HEK293 (cell line): ENCODE results near the gene TMEM181.

Experiments
- CTCF ChIA-PET: fragments of 350-600 bp; formaldehyde crosslinking; extraction: SDS; loops from one replicate; lab custom pipeline; 2021; ENCODE audit warnings: antibody characterized with exemption; lab: Yijun Ruan, JAX
- POLR2A ChIA-PET: fragments of 300-600 bp; formaldehyde crosslinking; extraction: SDS; loops from one replicate; lab custom pipeline; 2020; ENCODE audit warnings: antibody characterized with exemption, inconsistent platforms; lab: Yijun Ruan, JAX
- H3K27ac ChIP-seq: fragments of 200-500 bp; sonication (Bioruptor generic); 2 replicates; pipeline ENCODE4 v1.5.1; 2014; ENCODE audit warnings: low read depth, low read length, control low read depth, inconsistent platforms; ENCODE audit errors: extremely low read depth
- H3K36me3 ChIP-seq, 2 experiments: fragments of 200-500 bp in 1 of 2; sonication (Bioruptor generic) in 1 of 2; 1 replicate in 1 of 2; 2 replicates in 1 of 2; pipeline ENCODE4 v1.5.1; 2014 to 2017; ENCODE audit warnings: inconsistent platforms in 2 of 2, low read length in 2 of 2; ENCODE audit not compliant: control insufficient read depth in 2 of 2, insufficient read depth in 1 of 2
- H3K4me1 ChIP-seq: fragments of 200-500 bp; sonication (Bioruptor generic); 2 replicates; pipeline ENCODE4 v1.5.1; 2014; ENCODE audit warnings: mild to moderate bottlenecking, low read length, inconsistent platforms; ENCODE audit not compliant: control insufficient read depth, insufficient read depth
- H3K4me3 ChIP-seq: 2 replicates; pipeline ENCODE4 v1.5.1; 2011; ENCODE audit warnings: low read depth, mild to moderate bottlenecking, control low read depth, low read length, moderate library complexity
- H3K9me3 ChIP-seq: fragments of 200-500 bp; sonication (Bioruptor generic); 2 replicates; pipeline ENCODE4 v1.5.1; 2014; ENCODE audit warnings: low read depth, low read length, inconsistent platforms; ENCODE audit not compliant: control insufficient read depth, insufficient read depth
- KLF16 ChIP-seq: fragments of 450-650 bp; formaldehyde crosslinking; IDR thresholded peaks from 2 replicates; pipeline ENCODE4 v1.5.1; 2017; ENCODE audit warnings: missing biosample characterization, missing genetic modification characterization
- SP2 ChIP-seq: fragments of 450-650 bp; formaldehyde crosslinking; IDR thresholded peaks from 2 replicates; pipeline ENCODE4 v1.5.1; 2016; ENCODE audit warnings: missing biosample characterization, missing genetic modification characterization
- WT1 ChIP-seq: fragments of 450-650 bp; formaldehyde crosslinking; IDR thresholded peaks from 2 replicates; pipeline ENCODE4 v1.5.1; 2016; ENCODE audit warnings: missing biosample characterization, missing genetic modification characterization
- ZBTB8A ChIP-seq: fragments of 450-650 bp; formaldehyde crosslinking; IDR thresholded peaks from 2 replicates; pipeline ENCODE4 v1.5.1; 2016; ENCODE audit warnings: missing biosample characterization, missing genetic modification characterization
- ZEB2 ChIP-seq: fragments of 450-650 bp; formaldehyde crosslinking; IDR thresholded peaks from 2 replicates; pipeline ENCODE4 v1.5.1; 2016; ENCODE audit warnings: missing biosample characterization, missing genetic modification characterization
- ZNF112 ChIP-seq: fragments of 450-650 bp; formaldehyde crosslinking; IDR thresholded peaks from 2 replicates; pipeline ENCODE4 v1.5.0; 2017; ENCODE audit warnings: missing biosample characterization, missing genetic modification characterization
- ZNF121 ChIP-seq: fragments of 450-650 bp; formaldehyde crosslinking; IDR thresholded peaks from 2 replicates; pipeline ENCODE4 v1.5.1; 2016; ENCODE audit warnings: missing biosample characterization, missing genetic modification characterization
- ZNF133 ChIP-seq: fragments of 450-650 bp; formaldehyde crosslinking; IDR thresholded peaks from 2 replicates; pipeline ENCODE4 v1.5.1; 2016; ENCODE audit warnings: missing biosample characterization, missing genetic modification characterization
- ZNF146 ChIP-seq: fragments of 450-650 bp; formaldehyde crosslinking; IDR thresholded peaks from 2 replicates; pipeline ENCODE4 v1.5.1; 2016; ENCODE audit warnings: missing biosample characterization, missing genetic modification characterization
- ZNF221 ChIP-seq: fragments of 450-650 bp; formaldehyde crosslinking; IDR thresholded peaks from 2 replicates; pipeline ENCODE4 v1.5.1; 2017; ENCODE audit warnings: missing biosample characterization, missing genetic modification characterization, borderline replicate concordance
- ZNF335 ChIP-seq: fragments of 450-650 bp; formaldehyde crosslinking; conservative IDR thresholded peaks from 2 replicates; pipeline ENCODE4 v1.5.1; 2016; ENCODE audit warnings: missing biosample characterization, missing genetic modification characterization
- ZNF555 ChIP-seq: fragments of 450-650 bp; formaldehyde crosslinking; conservative IDR thresholded peaks from 2 replicates; pipeline ENCODE4 v1.5.1; 2017; ENCODE audit warnings: missing biosample characterization, mild to moderate bottlenecking, missing genetic modification characterization, inconsistent platforms
- ZNF560 ChIP-seq: fragments of 450-650 bp; formaldehyde crosslinking; IDR thresholded peaks from 2 replicates; pipeline ENCODE4 v1.5.1; 2017; ENCODE audit warnings: missing biosample characterization, missing genetic modification characterization, borderline replicate concordance
- ZNF621 ChIP-seq: fragments of 450-650 bp; formaldehyde crosslinking; IDR thresholded peaks from 2 replicates; pipeline ENCODE4 v1.5.1; 2017; ENCODE audit warnings: missing biosample characterization, missing genetic modification characterization
- TF ChIP-seq, protein P1 (sequence below): fragments of 450-650 bp; IDR thresholded peaks from 2 replicates; pipeline ENCODE4 v1.5.1; 2018; ENCODE audit warnings: missing biosample characterization, missing genetic modification characterization
- TF ChIP-seq, protein P2 (sequence below): fragments of 450-650 bp; formaldehyde crosslinking; IDR thresholded peaks from 2 replicates; pipeline ENCODE4 v1.5.1; 2016; ENCODE audit warnings: missing biosample characterization, missing genetic modification characterization
- TF ChIP-seq, protein P3 (sequence below): fragments of 450-650 bp; formaldehyde crosslinking; IDR thresholded peaks from 2 replicates; pipeline ENCODE4 v1.5.1; 2016; ENCODE audit warnings: missing biosample characterization, missing genetic modification characterization
- TF ChIP-seq, protein P4 (sequence below): fragments of 450-650 bp; formaldehyde crosslinking; IDR thresholded peaks from 2 replicates; pipeline ENCODE4 v1.5.1; 2016; ENCODE audit warnings: missing biosample characterization, missing genetic modification characterization
- TF ChIP-seq, protein P5 (sequence below): fragments of 450-650 bp; formaldehyde crosslinking; IDR thresholded peaks from 2 replicates; pipeline ENCODE4 v1.5.1; 2016; ENCODE audit warnings: missing biosample characterization, missing genetic modification characterization, low read depth
- TF ChIP-seq, protein P6 (sequence below): fragments of 450-650 bp; formaldehyde crosslinking; IDR thresholded peaks from 2 replicates; pipeline ENCODE4 v1.5.1; 2016; ENCODE audit warnings: missing biosample characterization, missing genetic modification characterization, borderline replicate concordance

The TMEM181 gene

GRCh38 chr6:158586652-158587051 lies 26.8 kb downstream of the TMEM181 start:
- H3K4me3 ChIP-seq: no peak overlapping the region
- CTCF ChIA-PET: interaction anchor here (0.6 kb wide), 1 partner anchor 19 kb away, joined by 3 read pairs; no protein-coding TSS in a partner anchor
- TF ChIP-seq, protein P1, sequence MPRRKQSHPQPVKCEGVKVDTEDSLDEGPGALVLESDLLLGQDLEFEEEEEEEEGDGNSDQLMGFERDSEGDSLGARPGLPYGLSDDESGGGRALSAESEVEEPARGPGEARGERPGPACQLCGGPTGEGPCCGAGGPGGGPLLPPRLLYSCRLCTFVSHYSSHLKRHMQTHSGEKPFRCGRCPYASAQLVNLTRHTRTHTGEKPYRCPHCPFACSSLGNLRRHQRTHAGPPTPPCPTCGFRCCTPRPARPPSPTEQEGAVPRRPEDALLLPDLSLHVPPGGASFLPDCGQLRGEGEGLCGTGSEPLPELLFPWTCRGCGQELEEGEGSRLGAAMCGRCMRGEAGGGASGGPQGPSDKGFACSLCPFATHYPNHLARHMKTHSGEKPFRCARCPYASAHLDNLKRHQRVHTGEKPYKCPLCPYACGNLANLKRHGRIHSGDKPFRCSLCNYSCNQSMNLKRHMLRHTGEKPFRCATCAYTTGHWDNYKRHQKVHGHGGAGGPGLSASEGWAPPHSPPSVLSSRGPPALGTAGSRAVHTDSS (tag by site-specific recombination): no peak
- TF ChIP-seq, protein P2, sequence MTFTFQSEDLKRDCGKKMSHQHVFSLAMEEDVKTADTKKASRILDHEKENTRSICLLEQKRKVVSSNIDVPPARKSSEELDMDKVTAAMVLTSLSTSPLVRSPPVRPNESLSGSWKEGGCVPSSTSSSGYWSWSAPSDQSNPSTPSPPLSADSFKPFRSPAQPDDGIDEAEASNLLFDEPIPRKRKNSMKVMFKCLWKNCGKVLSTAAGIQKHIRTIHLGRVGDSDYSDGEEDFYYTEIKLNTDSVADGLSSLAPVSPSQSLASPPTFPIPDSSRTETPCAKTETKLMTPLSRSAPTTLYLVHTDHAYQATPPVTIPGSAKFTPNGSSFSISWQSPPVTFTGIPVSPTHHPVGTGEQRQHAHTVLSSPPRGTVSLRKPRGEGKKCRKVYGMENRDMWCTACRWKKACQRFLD: no peak
- no peak for TF ChIP-seq KLF16 (tag by site-specific recombination)
- no peak for TF ChIP-seq ZNF133
- no peak for TF ChIP-seq ZNF221
- TF ChIP-seq ZNF112 (tag by site-specific recombination): no peak
- no peak for TF ChIP-seq WT1 (tag by site-specific recombination)
- TF ChIP-seq ZNF555: no peak
- TF ChIP-seq, protein P3, sequence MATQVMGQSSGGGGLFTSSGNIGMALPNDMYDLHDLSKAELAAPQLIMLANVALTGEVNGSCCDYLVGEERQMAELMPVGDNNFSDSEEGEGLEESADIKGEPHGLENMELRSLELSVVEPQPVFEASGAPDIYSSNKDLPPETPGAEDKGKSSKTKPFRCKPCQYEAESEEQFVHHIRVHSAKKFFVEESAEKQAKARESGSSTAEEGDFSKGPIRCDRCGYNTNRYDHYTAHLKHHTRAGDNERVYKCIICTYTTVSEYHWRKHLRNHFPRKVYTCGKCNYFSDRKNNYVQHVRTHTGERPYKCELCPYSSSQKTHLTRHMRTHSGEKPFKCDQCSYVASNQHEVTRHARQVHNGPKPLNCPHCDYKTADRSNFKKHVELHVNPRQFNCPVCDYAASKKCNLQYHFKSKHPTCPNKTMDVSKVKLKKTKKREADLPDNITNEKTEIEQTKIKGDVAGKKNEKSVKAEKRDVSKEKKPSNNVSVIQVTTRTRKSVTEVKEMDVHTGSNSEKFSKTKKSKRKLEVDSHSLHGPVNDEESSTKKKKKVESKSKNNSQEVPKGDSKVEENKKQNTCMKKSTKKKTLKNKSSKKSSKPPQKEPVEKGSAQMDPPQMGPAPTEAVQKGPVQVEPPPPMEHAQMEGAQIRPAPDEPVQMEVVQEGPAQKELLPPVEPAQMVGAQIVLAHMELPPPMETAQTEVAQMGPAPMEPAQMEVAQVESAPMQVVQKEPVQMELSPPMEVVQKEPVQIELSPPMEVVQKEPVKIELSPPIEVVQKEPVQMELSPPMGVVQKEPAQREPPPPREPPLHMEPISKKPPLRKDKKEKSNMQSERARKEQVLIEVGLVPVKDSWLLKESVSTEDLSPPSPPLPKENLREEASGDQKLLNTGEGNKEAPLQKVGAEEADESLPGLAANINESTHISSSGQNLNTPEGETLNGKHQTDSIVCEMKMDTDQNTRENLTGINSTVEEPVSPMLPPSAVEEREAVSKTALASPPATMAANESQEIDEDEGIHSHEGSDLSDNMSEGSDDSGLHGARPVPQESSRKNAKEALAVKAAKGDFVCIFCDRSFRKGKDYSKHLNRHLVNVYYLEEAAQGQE (tag by site-specific recombination): no peak
- no peak for TF ChIP-seq ZNF560 (tag by site-specific recombination)
- TF ChIP-seq ZNF146 (tag by site-specific recombination): no peak
- TF ChIP-seq, all 188 proteins: peak for 0
- Histone ChIP-seq H3K27ac (no peak overlapping the region), H3K9me3 (no peaks in the 10 kb centered on the region), H3K36me3 (peaks cover 21 to 93% of the 10 kb centered on the region in 2 experiments; a peak in 2 of 3 replicates), H3K4me1 (no peaks in the 10 kb centered on the region)
- POLR2A ChIA-PET: no interaction called here

GRCh38 chr6:158589366-158589765 lies 29.5 kb downstream of the TMEM181 start:
- no peaks in the 10 kb centered on the region for H3K9me3 ChIP-seq
- ChIA-PET POLR2A (no interaction called here), CTCF (interaction anchor here (0.7 kb wide), 1 partner anchor 200 kb away, joined by 3 read pairs; no protein-coding TSS in a partner anchor)
- H3K36me3 ChIP-seq: peaks cover 28 to 97% of the 10 kb centered on the region in 2 experiments; a peak in 2 of 3 replicates
- no peak overlapping the region for H3K4me3 ChIP-seq
- TF ChIP-seq SP2 (no peak), ZBTB8A (no peak), ZNF146 (tag by site-specific recombination) (no peak), ZNF335 (tag by site-specific recombination) (no peak), ZNF121 (tag by site-specific recombination) (no peak), ZNF621 (no peak), ZEB2 (tag by site-specific recombination) (no peak)
- TF ChIP-seq, protein P4, sequence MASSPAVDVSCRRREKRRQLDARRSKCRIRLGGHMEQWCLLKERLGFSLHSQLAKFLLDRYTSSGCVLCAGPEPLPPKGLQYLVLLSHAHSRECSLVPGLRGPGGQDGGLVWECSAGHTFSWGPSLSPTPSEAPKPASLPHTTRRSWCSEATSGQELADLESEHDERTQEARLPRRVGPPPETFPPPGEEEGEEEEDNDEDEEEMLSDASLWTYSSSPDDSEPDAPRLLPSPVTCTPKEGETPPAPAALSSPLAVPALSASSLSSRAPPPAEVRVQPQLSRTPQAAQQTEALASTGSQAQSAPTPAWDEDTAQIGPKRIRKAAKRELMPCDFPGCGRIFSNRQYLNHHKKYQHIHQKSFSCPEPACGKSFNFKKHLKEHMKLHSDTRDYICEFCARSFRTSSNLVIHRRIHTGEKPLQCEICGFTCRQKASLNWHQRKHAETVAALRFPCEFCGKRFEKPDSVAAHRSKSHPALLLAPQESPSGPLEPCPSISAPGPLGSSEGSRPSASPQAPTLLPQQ: no peak
- TF ChIP-seq, protein P5, sequence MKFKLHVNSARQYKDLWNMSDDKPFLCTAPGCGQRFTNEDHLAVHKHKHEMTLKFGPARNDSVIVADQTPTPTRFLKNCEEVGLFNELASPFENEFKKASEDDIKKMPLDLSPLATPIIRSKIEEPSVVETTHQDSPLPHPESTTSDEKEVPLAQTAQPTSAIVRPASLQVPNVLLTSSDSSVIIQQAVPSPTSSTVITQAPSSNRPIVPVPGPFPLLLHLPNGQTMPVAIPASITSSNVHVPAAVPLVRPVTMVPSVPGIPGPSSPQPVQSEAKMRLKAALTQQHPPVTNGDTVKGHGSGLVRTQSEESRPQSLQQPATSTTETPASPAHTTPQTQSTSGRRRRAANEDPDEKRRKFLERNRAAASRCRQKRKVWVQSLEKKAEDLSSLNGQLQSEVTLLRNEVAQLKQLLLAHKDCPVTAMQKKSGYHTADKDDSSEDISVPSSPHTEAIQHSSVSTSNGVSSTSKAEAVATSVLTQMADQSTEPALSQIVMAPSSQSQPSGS (tag by site-specific recombination): no peak
- TF ChIP-seq, protein P6, sequence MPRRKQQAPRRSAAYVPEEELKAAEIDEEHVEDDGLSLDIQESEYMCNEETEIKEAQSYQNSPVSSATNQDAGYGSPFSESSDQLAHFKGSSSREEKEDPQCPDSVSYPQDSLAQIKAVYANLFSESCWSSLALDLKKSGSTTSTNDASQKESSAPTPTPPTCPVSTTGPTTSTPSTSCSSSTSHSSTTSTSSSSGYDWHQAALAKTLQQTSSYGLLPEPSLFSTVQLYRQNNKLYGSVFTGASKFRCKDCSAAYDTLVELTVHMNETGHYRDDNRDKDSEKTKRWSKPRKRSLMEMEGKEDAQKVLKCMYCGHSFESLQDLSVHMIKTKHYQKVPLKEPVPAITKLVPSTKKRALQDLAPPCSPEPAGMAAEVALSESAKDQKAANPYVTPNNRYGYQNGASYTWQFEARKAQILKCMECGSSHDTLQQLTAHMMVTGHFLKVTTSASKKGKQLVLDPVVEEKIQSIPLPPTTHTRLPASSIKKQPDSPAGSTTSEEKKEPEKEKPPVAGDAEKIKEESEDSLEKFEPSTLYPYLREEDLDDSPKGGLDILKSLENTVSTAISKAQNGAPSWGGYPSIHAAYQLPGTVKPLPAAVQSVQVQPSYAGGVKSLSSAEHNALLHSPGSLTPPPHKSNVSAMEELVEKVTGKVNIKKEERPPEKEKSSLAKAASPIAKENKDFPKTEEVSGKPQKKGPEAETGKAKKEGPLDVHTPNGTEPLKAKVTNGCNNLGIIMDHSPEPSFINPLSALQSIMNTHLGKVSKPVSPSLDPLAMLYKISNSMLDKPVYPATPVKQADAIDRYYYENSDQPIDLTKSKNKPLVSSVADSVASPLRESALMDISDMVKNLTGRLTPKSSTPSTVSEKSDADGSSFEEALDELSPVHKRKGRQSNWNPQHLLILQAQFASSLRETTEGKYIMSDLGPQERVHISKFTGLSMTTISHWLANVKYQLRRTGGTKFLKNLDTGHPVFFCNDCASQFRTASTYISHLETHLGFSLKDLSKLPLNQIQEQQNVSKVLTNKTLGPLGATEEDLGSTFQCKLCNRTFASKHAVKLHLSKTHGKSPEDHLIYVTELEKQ (tag by site-specific recombination): no peak
- H3K27ac ChIP-seq: no peak overlapping the region
- H3K4me1 ChIP-seq: no peaks in the 10 kb centered on the region
